Measurements from ENCODE around the gene DIP2C.
"Not testable (repeated sequence)": the region's sequence is repeated elsewhere in the genome, so short reads cannot be mapped to it uniquely, and the experiment has no call there.

The DIP2C gene

GRCh38 chr10:593901-594457 lies 95.5 kb downstream of the DIP2C start:
- no peak for DNase-seq

DNA sequence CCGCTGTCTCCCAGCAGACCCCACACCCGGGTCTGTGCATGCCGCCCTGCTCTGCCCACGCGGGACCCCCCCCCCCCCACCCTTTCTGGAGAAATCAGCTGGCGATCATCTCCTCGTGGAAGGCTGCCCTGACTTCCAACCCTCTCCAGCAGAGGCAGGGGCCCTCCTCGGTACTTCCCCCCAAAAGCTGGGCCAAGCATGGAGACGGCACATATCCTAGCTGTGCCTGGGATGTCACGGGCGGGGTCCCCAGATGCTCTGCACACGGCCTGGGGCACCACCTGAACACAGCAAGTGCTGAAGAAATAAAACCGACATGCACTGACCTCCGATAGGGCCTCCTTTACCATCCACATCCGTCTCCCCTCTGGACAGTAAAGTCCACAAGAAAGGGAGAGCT lies 96.0 kb downstream of the DIP2C start:
- no peak for DNase-seq

- no peak for DNase-seq
Measured at GRCh38 chr10:593016-593415, 96.5 kb downstream of the DIP2C start.

GRCh38 chr10:591646-592045 lies 97.8 kb downstream of the DIP2C start:
- no peak for DNase-seq

- DNase-seq, result no peak
Measured at GRCh38 chr10:590721-591120, 98.7 kb downstream of the DIP2C start.

GRCh38 chr10:589961-590680 lies 99.3 kb downstream of the DIP2C start:
- no peak for DNase-seq

GRCh38 chr10:588246-589165 lies 101.0 kb downstream of the DIP2C start:
- no peak for DNase-seq

DNA sequence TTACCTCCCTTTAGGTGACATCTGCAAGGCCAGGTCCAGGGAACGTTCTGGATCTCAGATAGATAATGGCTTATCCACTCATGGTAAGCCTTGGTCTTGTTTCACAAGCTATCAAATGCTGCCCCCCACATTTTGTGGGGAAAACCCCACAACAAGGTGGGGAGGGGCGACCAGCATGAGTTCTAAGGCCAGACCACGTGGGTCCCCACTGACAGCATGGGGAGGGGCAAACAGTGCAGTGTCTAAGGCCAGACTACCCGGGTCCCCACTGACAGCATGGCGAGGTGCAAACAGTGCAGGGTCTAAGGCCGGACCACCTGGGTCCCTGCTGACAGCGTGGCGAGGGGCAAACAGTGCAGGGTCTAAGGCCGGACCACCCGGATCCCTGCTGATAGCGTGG lies 102.8 kb downstream of the DIP2C start:
- DNase-seq, result no peak

GRCh38 chr10:586151-586550 lies 103.3 kb downstream of the DIP2C start:
- DNase-seq, result no peak

- DNase-seq, result no peak
Measured at GRCh38 chr10:585502-585901, 104.0 kb downstream of the DIP2C start.

DNA sequence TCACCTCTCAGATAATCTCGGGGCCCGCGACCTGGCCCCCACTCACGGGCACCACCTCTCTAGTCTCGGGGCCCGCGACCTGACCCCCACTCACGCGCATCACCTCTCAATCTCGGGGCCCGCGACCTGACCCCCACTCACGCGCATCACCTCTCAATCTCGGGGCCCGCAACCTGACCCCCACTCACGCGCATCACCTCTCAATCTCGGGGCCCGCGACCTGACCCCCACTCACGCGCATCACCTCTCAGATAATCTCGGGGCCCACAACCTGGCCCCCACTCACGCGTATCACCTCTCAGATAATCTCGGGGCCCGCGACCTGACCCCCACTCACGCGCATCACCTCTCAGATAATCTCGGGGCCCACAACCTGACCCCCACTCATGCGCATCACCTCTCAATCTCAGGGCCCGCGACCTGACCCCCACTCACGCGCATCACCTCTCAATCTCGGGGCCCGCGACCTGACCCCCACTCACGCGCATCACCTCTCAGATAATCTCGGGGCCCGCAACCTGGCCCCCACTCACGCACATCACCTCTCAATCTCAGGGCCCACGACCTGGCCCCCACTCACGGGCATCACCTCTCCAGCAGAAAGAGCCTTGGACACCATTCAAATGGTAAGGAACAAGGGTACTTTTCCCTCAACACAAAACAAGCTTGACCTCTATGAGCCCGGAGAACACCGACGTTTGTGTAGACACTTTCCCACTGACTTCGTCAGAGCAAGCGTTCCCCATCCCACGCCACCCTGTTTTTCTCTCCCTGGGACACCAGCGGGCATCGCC lies 104.8 kb downstream of the DIP2C start:
- not testable (repeated sequence) for DNase-seq

- DNase-seq, result no peak
Measured at GRCh38 chr10:583433-583832, 106.0 kb downstream of the DIP2C start.

GRCh38 chr10:581776-582330 lies 107.6 kb downstream of the DIP2C start:
- DNase-seq, result no peak

- no peak for DNase-seq
Measured at GRCh38 chr10:580778-581177, 108.7 kb downstream of the DIP2C start.

DNA sequence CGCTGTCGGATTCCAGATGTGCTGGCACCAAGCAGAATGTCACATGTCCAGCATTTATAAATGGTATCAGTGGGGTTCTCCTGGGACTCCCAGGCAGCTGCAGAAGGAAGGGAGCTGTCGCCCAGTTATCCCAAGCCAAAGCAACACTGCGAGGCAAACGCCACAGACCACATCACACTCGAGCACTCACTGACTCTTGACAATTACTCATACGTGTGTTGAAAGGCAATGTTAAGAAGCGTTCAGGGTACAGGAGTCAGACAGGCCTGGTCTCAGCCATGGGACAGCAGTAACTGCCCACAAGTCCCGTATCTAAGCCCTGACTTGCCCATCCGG lies 113.4 kb downstream of the DIP2C start:
- DNase-seq, result no peak

DNA sequence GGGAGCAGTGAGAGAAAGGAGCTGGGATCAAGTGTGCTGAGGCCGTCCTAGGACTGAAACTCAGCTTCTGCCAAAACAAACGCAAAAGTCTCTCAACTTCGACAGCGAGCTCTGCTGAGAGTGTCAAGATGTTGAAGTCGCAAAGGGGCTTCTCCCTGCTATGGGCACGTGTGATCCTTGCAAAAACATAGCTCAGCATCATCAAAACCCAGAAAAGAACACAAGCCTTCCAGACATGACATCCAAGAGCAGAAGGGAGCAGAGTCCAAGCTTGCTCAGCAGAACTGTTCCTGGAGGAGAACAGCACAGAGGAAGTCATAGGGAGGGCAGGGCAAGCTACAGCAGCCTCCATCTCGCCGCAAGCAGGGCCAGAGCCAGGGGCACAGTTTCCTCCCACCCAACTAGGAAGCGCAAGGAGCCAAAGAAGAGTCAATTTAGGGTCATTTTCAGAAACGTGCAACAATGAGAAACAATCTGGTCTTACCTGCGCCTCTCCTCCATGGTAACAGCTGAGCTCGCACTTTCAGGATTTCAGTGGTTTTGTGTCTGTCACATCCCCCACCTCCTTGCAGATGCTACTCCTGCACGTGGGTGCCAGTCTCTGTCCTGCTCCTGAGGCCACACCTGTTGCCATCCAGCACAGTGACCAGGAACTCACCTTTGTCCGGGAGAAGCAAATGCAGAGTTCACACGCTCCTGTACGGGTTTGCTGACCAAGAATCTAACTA lies 113.9 kb downstream of the DIP2C start:
- no peak for DNase-seq

GRCh38 chr10:572696-573095 lies 116.8 kb downstream of the DIP2C start:
- DNase-seq, result no peak

DNA sequence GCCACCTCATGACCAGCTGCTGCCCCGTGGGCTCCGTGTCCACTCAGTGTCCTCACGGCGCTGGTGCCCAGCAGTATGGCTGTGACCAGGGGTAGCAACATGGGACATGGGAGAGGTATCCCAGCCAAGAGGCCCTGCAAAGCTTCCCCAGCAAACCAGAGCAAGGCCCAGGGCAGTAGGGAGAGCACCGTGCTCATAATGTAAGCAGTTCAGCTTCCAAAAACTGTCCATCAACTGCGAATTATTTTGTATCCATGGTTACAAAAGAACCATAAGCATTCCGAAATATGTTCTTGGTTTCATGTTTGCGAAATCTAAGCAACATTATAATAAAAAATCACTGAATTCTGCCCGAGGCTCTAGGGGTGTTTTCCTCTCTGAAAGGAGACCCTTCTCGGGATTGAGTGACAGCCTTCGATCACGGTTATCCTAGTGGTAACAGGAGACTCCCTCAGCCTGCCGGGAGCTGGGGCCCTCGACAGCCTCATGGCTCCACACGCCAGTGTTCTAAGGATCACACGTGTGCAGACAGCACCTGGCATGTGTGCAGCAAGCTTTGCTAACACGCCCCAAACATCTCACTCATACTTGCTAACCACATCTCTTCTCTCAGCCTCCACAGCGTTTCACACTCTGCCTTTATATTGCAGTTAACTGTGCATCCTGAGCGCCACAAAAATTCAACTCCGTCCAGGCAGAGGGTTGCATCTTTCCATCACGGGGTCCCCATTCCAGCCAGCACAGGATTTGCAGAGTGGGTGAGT lies 117.6 kb downstream of the DIP2C start:
- DNase-seq, result no peak

DNA sequence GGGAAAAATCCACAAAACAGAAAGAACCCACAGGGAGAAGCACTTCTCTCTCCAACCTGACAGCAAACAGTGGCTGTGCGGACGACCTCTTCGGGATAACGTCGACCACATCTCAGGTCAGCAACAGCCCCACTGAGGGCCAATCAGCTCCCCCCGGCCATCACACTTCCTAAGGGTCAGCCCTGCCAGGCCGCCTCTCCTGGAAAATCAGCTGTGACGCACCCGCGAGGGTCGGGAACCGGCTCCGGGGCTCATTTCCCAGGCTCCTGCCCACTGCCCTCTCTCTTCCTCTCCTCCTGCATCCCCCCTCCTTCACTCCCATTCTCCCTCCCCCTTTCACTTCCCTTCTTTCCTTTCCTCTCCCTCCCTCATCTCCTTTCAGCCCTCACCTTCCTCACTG lies 118.3 kb downstream of the DIP2C start:
- DNase-seq, result no peak

GRCh38 chr10:570628-571163 lies 118.8 kb downstream of the DIP2C start:
- no peak for DNase-seq

Measured in activated CD4-positive, alpha-beta T cell treated with anti-CD3 and anti-CD28 coated beads, Interleukin-2, Interleukin-6, amounts not matched to agents 100 ng/mL and 50 ng/mL, durations not matched to agents 16 hours and 8 hours (primary cell).